GM12878 (cell line): ENCODE data around the gene VEGFD. TPM values are rescaled to one million over a fixed set of nuclear protein-coding genes. Genes with fewer than 3 reads are reported as not detected.

ENCODE experiments used
- ATAC-seq: fragments of 200-7000 bp; cut with Tn5 transposase; 3 replicates; pipeline ENCODE4 v1.9.1; 2020; ENCODE audit warnings: mild to moderate bottlenecking, moderate library complexity
- BruUV-seq: library from RNA; stranded (reverse); fragments of 400-500 nt; replicated peaks from 2 replicates; lab custom pipeline; 2021; lab: Mats Ljungman, UMichigan
- CTCF ChIA-PET: fragments of 300-600 bp; sonication (Branson Sonifier 250); formaldehyde crosslinking; extraction: SDS; loops from one replicate; lab custom pipeline; 2021; ENCODE audit warnings: inconsistent platforms; lab: Yijun Ruan, JAX
- POLR2A ChIA-PET: fragments of 350-600 bp; formaldehyde crosslinking; extraction: SDS; loops from one replicate; lab custom pipeline; 2021; ENCODE audit warnings: inconsistent platforms; lab: Charles Lee
- RAD21 ChIA-PET: fragments of 300-600 bp; sonication (Branson Sonifier 250); formaldehyde crosslinking; loops from one replicate; lab custom pipeline; 2023; ENCODE audit warnings: antibody characterized with exemption; ENCODE audit not compliant: unreplicated experiment; lab: Charles Lee
- SMC1A ChIA-PET: fragments of 300-600 bp; sonication (Branson Sonifier 250); formaldehyde crosslinking; loops from one replicate; lab custom pipeline; 2023; ENCODE audit not compliant: unreplicated experiment, uncharacterized antibody; lab: Charles Lee
- DNase-seq: peaks from one replicate; pipeline ENCODE4 v3.0.0-alpha.2; 2011; ENCODE audit warnings: low read depth, low spot score
- FAIRE-seq: peaks from 3 replicates; lab custom pipeline; 2011; peaks lifted over from hg19 to GRCh38; lab: Jason Lieb, UNC
- H2AFZ ChIP-seq: 2 replicates; pipeline ENCODE4 v1.6.0; 2011; ENCODE audit warnings: low read depth, low read length, control low read depth; ENCODE audit not compliant: control insufficient read depth
- H3K27ac ChIP-seq: 2 replicates; pipeline ENCODE4 v1.5.1; 2011; ENCODE audit warnings: control low read depth; ENCODE audit not compliant: control insufficient read depth, insufficient read depth
- H3K27me3 ChIP-seq, 2 experiments: replicated peaks in 1 of 2; 2 replicates each; pipeline versions ENCODE4 v1.6.0 to v1.6.1; 2011; ENCODE audit warnings: low read length in 1 of 2; ENCODE audit not compliant: control insufficient read depth in 2 of 2, insufficient read depth in 2 of 2
- H3K36me3 ChIP-seq, 2 experiments: 2 replicates each; pipeline ENCODE4 v1.5.1; 2011; ENCODE audit warnings: low read length in 1 of 2; ENCODE audit not compliant: control insufficient read depth in 2 of 2, insufficient read depth in 2 of 2
- H3K4me1 ChIP-seq: 2 replicates; pipeline ENCODE4 v1.6.1; 2011; ENCODE audit warnings: mild to moderate bottlenecking, low read length, moderate library complexity, mixed read lengths; ENCODE audit not compliant: control insufficient read depth, insufficient read depth
- H3K4me2 ChIP-seq: 2 replicates; pipeline ENCODE4 v1.6.0; 2011; ENCODE audit warnings: control low read depth; ENCODE audit not compliant: control insufficient read depth, insufficient read depth
- H3K4me3 ChIP-seq: fragments of 200-600 bp; sonication (generic); 2 replicates; pipeline ENCODE4 v1.5.1; 2016
- H3K79me2 ChIP-seq: 2 replicates; pipeline ENCODE4 v1.6.0; 2011; ENCODE audit warnings: low read length; ENCODE audit not compliant: control insufficient read depth, insufficient read depth
- H3K9ac ChIP-seq: 2 replicates; pipeline ENCODE4 v1.8.0; 2011; ENCODE audit warnings: low read length, control low read depth, mixed read lengths; ENCODE audit not compliant: control insufficient read depth, insufficient read depth
- H3K9me3 ChIP-seq: replicated peaks from 3 replicates; pipeline ENCODE4 v1.5.1; 2011; ENCODE audit warnings: mild to moderate bottlenecking, low read length; ENCODE audit not compliant: control insufficient read depth, insufficient read depth
- H4K20me1 ChIP-seq: 2 replicates; pipeline ENCODE4 v1.6.0; 2011; ENCODE audit not compliant: control insufficient read depth, insufficient read depth
- ATF7 ChIP-seq: fragments of 450-650 bp; IDR thresholded peaks from 2 replicates; pipeline ENCODE4 v1.6.1; 2016; ENCODE audit warnings: low read depth, mild to moderate bottlenecking
- CREB1 ChIP-seq: IDR thresholded peaks from 2 replicates; pipeline ENCODE4 v1.6.1; 2012; ENCODE audit warnings: low read depth, mild to moderate bottlenecking, inconsistent platforms
- EP300 ChIP-seq, 2 experiments: fragments of 150-350 bp in 1 of 2; IDR thresholded peaks; 2 replicates each; pipeline ENCODE4 v1.6.1; 2011 to 2012; ENCODE audit warnings: low read depth in 2 of 2, low read length in 2 of 2, borderline replicate concordance in 1 of 2, improper control_type of control experiment in 1 of 2, inconsistent platforms in 1 of 2; ENCODE audit not compliant: control insufficient read depth in 1 of 2
- HDAC6 ChIP-seq: fragments of 200-600 bp; sonication (generic); IDR thresholded peaks from one replicate; pipeline ENCODE4 v1.8.0; 2017; ENCODE audit warnings: antibody characterized with exemption; ENCODE audit not compliant: unreplicated experiment
- MEF2A ChIP-seq: IDR thresholded peaks from 2 replicates; pipeline ENCODE4 v1.6.1; 2011; ENCODE audit warnings: low read depth, mild to moderate bottlenecking, low read length, moderate library complexity; ENCODE audit not compliant: insufficient read depth
- RBBP5 ChIP-seq: fragments of 200-600 bp; sonication (generic); conservative IDR thresholded peaks from 2 replicates; pipeline ENCODE4 v1.6.1; 2016
- SREBF1 ChIP-seq: IDR thresholded peaks from 2 replicates; pipeline ENCODE4 v1.6.1; 2012; ENCODE audit warnings: mild to moderate bottlenecking, low read length
- SRF ChIP-seq, 2 experiments: IDR thresholded peaks; 2 replicates each; pipeline ENCODE4 v1.6.1; 2011; ENCODE audit warnings: low read depth in 2 of 2, low read length in 2 of 2, mild to moderate bottlenecking in 1 of 2, moderate library complexity in 1 of 2
- TCF3 ChIP-seq: IDR thresholded peaks from 2 replicates; pipeline ENCODE4 v1.6.1; 2012; ENCODE audit warnings: low read depth, mild to moderate bottlenecking, low read length, borderline replicate concordance; ENCODE audit not compliant: insufficient read depth
- ZNF207 ChIP-seq: fragments of 450-650 bp; IDR thresholded peaks from 2 replicates; pipeline ENCODE4 v1.6.1; 2014; ENCODE audit warnings: antibody characterized with exemption, mild to moderate bottlenecking, borderline replicate concordance
- ZNF274 ChIP-seq: IDR thresholded peaks from one replicate; pipeline ENCODE4 v1.8.0; 2011; ENCODE audit not compliant: insufficient read length, insufficient read depth
- WGBS: methylation state at CpG from one replicate; pipeline ENCODE4 v1.1.6; 2016; ENCODE audit warnings: low lambda C conversion rate; ENCODE audit not compliant: insufficient replicate concordance, insufficient coverage; ENCODE audit errors: missing lambda C conversion rate; 5-methylcytosine and 5-hydroxymethylcytosine counted together
- in situ Hi-C: fragments of 300-500 bp; cut with MboI; formaldehyde crosslinking; loops from 9 replicates; pipeline ENCODE4 v1.14.3; 2018; ENCODE audit warnings: mixed read lengths
- intact Hi-C: fragments of 100-400 bp; cut with micrococcal nuclease; formaldehyde crosslinking; loops from one replicate; pipeline ENCODE4 v1.14.2; 2022; ENCODE audit not compliant: unreplicated experiment
- polyA plus RNA-seq, 11 experiments: library from polyadenylated mRNA; depleted of rRNA in 4 of 11; unstranded in 6 of 11; stranded (reverse) in 5 of 11; fragments of >200 nt; fragmentation: Nextera tagmentation in 4 of 11; fragmentation: Illumina TruSeq in 1 of 11; extraction: Ambion mirVana in 4 of 11; extraction: Trizol in 1 of 11; gene quantifications; 1 replicate in 1 of 11; 2 replicates in 10 of 11; pipeline versions ENCODE4 v1.2.1 to v1.2.3, GENCODE V29; 2011 to 2016; ENCODE audit warnings: inconsistent platforms in 2 of 11, missing spikeins in 2 of 11, low read depth in 1 of 11
- total RNA-seq, 4 experiments: library from RNA; depleted of rRNA in 3 of 4; stranded (reverse); fragments of >200 nt in 3 of 4; fragmentation: Illumina TruSeq in 1 of 4; extraction: Trizol in 1 of 4; gene quantifications; 2 replicates each; pipeline versions ENCODE4 v1.2.1 to v1.2.3, GENCODE V29; 2013 to 2021
- TF ChIP-seq, protein P1 (sequence below): fragments of 450-650 bp; formaldehyde crosslinking; IDR thresholded peaks from 2 replicates; pipeline ENCODE4 v1.4.0; 2020; ENCODE audit warnings: mild to moderate bottlenecking, moderate library complexity
- TF ChIP-seq, protein P2 (sequence below): fragments of 450-650 bp; IDR thresholded peaks from 2 replicates; pipeline ENCODE4 v1.6.1; 2018; ENCODE audit warnings: borderline replicate concordance, mild to moderate bottlenecking; ENCODE audit not compliant: partially characterized antibody

Gene VEGFD
- total and polyA plus RNA-seq, 10 of the 15 experiments (the other 5 are each of a cell fraction or from before 2014, with no cell fraction given) = 0.15 TPM; not detected in 9

DNA sequence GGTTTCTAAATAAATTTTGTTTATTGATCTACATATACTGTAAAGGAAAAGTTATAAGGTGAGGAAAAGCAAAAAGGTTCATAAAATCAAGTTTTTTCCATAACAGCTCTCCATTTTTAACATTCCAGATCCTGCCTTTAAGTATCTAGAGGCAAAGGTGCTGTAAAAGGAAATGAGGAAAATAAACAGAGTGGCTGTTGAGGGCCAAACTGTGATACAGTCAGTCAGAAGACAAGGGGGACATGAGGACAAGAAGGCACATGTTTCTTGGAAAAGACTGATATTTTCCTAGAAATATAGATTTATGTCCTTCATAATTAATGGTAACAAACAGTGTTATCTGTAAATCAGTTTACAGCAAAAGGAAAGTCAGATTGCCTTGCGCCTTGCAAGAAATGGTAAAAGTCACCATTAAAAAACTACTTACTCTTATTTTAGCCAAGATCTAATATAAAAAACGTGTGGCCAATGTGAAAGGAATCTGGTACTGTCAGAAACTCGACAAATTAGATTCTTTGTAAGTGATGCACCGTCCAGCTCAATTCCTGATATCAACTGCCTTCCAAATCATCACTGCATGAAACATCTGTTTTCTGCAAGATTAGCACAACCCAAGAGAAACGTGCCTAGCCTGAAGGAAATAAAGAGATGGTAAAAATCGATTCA lies 34.0 kb upstream of the VEGFD start (continued):
- TF ChIP-seq MEF2A (no peak), SREBF1 (no peak), ZNF274 (no peak), ZNF207 (no peak), EP300 (IDR thresholded peaks at IDR 0.05; ENCODE audit: borderline replicate concordance in 1 of 2, control insufficient read depth in 1 of 2, low read depth in 2 of 2, low read length in 2 of 2) (no peak), SRF (IDR thresholded peaks at IDR 0.05; ENCODE audit: low read depth in 2 of 2, low read length in 2 of 2) (no peak), HDAC6 (no peak), TCF3 (no peak), RBBP5 (no peak), ATF7 (no peak)

DNA sequence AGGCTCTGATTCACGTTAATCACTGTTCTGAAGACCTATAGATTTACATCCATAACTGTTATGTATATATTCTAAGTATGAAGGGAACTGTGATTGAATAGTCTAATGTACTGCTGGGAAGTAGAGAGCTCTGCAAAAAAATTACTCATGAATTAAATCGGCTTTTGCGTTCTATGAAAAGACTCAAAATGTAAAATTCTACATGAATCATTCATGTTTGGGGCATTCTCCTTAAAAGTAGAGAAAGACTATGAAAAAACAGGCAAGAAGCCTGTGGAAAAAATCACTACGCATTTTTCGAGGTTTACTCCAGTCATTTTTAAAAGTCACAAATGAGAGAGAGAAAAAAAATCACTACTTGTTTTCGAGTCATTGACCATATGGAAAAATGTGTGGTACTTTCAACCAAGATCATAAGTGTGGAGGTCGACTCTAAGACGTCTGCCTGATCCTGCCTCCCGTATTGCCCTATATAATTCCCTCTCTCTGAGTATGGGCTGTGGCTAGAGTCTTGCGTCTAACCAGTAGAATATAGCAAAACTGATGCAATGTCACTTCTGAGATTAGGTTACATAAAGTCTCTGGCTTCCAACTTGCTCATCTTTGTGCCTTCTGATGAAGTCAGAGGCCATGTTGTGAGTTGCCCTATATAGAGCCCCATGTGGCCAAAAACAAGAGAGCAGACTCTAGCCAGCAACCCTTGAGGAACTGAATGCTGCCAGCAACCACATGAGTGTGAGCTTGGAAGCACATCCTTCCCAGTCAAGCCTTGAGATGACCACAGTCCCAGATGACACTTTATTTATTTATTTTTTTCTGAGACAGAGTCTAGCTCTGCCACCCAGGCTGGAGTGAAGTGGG lies 32.1 kb upstream of the VEGFD start:
- Histone ChIP-seq H3K4me2 (no peak overlapping the region), H3K36me3 (no peaks in the 10 kb centered on the region), H3K4me1 (no peaks in the 10 kb centered on the region), H3K9ac (no peak overlapping the region), H3K9me3 (peaks cover 3% of the 10 kb centered on the region; the same call in 2 of the 3 replicates), H3K79me2 (no peaks in the 10 kb centered on the region), H4K20me1 (no peaks in the 10 kb centered on the region), H3K27me3 (no peaks in the 10 kb centered on the region; a peak in 1 of 4 replicates), H3K27ac (no peak overlapping the region), H2AFZ (no peak overlapping the region), H3K4me3 (no peak overlapping the region)
- RAD21 ChIA-PET = no interaction called here
- SMC1A ChIA-PET = interaction anchor here (0.8 to 0.9 kb wide), 2 partner anchors 20 to 36 kb away, joined by 3 read pairs; no protein-coding TSS in a partner anchor
- ATAC-seq (peak; percentile 80), DNase-seq (no peak), FAIRE-seq (no peak)
- 40% methylated on average over 10 of the region's 10 CpGs for WGBS
- POLR2A ChIA-PET = no interaction called here
- BruUV-seq = no TSS peak
- CTCF ChIA-PET = interaction anchor here (0.5 to 0.6 kb wide), 2 partner anchors 13 to 101 kb away, joined by 5 to 7 read pairs; no protein-coding TSS in a partner anchor
- intact Hi-C loops (no loop called here), in situ Hi-C loops (no loop called here)
- TF ChIP-seq CREB1 = no peak
- TF ChIP-seq, protein P1, sequence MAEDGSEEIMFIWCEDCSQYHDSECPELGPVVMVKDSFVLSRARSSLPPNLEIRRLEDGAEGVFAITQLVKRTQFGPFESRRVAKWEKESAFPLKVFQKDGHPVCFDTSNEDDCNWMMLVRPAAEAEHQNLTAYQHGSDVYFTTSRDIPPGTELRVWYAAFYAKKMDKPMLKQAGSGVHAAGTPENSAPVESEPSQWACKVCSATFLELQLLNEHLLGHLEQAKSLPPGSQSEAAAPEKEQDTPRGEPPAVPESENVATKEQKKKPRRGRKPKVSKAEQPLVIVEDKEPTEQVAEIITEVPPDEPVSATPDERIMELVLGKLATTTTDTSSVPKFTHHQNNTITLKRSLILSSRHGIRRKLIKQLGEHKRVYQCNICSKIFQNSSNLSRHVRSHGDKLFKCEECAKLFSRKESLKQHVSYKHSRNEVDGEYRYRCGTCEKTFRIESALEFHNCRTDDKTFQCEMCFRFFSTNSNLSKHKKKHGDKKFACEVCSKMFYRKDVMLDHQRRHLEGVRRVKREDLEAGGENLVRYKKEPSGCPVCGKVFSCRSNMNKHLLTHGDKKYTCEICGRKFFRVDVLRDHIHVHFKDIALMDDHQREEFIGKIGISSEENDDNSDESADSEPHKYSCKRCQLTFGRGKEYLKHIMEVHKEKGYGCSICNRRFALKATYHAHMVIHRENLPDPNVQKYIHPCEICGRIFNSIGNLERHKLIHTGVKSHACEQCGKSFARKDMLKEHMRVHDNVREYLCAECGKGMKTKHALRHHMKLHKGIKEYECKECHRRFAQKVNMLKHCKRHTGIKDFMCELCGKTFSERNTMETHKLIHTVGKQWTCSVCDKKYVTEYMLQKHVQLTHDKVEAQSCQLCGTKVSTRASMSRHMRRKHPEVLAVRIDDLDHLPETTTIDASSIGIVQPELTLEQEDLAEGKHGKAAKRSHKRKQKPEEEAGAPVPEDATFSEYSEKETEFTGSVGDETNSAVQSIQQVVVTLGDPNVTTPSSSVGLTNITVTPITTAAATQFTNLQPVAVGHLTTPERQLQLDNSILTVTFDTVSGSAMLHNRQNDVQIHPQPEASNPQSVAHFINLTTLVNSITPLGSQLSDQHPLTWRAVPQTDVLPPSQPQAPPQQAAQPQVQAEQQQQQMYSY (CRISPR knock-in tag) = no peak
- TF ChIP-seq, protein P2, sequence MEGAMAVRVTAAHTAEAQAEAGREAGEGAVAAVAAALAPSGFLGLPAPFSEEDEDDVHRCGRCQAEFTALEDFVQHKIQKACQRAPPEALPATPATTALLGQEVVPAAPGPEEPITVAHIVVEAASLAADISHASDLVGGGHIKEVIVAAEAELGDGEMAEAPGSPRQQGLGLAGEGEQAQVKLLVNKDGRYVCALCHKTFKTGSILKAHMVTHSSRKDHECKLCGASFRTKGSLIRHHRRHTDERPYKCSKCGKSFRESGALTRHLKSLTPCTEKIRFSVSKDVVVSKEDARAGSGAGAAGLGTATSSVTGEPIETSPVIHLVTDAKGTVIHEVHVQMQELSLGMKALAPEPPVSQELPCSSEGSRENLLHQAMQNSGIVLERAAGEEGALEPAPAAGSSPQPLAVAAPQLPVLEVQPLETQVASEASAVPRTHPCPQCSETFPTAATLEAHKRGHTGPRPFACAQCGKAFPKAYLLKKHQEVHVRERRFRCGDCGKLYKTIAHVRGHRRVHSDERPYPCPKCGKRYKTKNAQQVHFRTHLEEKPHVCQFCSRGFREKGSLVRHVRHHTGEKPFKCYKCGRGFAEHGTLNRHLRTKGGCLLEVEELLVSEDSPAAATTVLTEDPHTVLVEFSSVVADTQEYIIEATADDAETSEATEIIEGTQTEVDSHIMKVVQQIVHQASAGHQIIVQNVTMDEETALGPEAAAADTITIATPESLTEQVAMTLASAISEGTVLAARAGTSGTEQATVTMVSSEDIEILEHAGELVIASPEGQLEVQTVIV = no peak
